ENCODE data around the gene COMMD6.

COMMD6 gene

DNA sequence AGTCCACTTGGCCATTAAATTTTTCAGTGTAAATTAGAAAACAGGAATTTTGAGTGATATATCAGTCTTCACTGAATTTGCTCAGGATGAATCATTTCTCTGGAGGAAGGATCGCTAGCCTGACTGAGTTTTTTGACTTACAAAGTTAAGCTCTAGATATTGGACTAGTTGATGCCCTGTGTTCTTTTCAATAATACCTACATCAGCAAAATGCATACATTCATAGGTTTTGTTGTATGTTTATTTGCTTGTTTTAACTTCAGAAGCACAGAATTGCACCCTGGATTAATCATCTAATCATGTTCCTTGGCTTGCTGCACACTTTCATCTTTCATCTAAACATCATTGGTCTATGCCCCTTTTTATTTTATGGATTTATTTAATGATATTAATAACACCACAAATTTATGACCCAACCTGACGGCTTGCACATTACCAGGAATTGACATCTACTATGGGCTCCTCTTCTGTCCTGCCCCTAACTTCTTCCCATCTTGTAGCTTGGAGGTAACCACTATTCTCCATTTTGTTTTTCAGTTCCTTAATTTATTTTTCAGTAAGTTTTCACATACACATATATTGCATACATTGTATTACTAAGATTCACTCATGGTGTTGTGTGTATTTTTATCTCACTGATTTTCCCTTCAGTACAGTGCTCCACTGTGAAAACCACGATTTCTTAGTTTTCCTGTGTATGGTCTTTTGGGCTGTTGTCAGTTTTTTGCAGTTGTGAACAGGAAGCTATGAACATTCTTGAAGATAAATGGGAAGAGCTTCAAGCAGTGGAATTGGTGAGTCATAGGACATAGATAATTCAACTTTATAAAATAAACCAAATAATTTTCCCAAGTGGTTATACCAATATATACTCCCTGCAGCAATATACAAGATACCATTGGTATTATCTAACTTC is 23.3 kb downstream of the COMMD6 start:
- Histone ChIP-seq H3K27me3 (ENCODE audit: insufficient read depth, low read depth, severe bottlenecking) (no peaks in the 10 kb centered on the region), H3K27ac (no peak overlapping the region), H3K36me3 (no peaks in the 10 kb centered on the region), H3K9me3 (ENCODE audit: severe bottlenecking) (no peaks in the 10 kb centered on the region), H3K4me3 (ENCODE audit: low read depth, low read length) (no peak overlapping the region)
- DNase-seq = no peak
- TF ChIP-seq, protein P1, sequence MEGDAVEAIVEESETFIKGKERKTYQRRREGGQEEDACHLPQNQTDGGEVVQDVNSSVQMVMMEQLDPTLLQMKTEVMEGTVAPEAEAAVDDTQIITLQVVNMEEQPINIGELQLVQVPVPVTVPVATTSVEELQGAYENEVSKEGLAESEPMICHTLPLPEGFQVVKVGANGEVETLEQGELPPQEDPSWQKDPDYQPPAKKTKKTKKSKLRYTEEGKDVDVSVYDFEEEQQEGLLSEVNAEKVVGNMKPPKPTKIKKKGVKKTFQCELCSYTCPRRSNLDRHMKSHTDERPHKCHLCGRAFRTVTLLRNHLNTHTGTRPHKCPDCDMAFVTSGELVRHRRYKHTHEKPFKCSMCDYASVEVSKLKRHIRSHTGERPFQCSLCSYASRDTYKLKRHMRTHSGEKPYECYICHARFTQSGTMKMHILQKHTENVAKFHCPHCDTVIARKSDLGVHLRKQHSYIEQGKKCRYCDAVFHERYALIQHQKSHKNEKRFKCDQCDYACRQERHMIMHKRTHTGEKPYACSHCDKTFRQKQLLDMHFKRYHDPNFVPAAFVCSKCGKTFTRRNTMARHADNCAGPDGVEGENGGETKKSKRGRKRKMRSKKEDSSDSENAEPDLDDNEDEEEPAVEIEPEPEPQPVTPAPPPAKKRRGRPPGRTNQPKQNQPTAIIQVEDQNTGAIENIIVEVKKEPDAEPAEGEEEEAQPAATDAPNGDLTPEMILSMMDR (IDR thresholded peaks at IDR 0.05; ENCODE audit: low read depth, low read length) = no peak

DNA sequence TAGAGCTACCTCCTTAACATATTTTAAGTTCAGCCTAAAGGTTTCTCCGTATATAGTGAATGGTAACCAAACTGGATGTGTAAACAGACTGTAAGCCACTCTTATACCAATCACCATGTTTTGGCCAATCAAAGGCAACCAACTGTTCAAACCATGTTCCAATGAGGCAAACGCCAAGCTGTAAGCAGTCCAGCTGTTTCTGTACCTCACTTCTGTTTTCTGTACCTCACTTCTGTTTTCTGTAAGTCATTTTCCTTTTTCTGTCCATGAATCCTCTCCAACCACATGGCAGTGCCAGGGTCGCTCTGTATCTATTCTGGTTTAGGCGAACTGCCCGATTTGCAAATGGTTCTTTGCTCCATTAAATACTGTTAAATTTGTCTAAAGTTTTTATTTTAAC is 24.4 kb downstream of the COMMD6 start:
- H3K27me3 ChIP-seq (ENCODE audit: insufficient read depth, low read depth, severe bottlenecking) = no peaks in the 10 kb centered on the region
- no peak for DNase-seq
- no peak overlapping the region for H3K27ac ChIP-seq
- H3K4me3 ChIP-seq (ENCODE audit: low read depth, low read length) = no peak overlapping the region
- no peaks in the 10 kb centered on the region for H3K36me3 ChIP-seq
- no peaks in the 10 kb centered on the region for H3K9me3 ChIP-seq (ENCODE audit: severe bottlenecking)
- TF ChIP-seq, protein P1 (IDR thresholded peaks at IDR 0.05; ENCODE audit: low read depth, low read length) = no peak

DNA sequence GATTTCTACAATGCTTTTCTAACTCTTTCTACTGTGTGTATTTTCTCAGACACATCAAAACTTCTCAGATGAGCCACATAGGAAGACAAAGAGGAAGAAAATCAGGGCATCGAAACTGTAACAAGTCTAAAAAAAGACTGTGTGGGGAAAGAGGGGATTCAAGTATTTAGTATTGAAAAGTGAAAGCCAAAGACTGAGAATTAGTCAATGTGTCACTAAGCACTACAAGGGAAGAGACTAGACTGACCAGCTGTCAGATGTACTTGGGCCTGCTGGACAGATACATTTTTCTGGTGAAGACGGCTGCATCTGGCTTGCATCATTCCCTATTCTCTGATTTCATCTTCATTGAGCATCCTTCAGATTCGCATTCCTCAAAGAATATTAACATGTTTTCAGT is 25.4 kb downstream of the COMMD6 start:
- H3K4me3 ChIP-seq (ENCODE audit: low read depth, low read length) = no peak overlapping the region
- TF ChIP-seq, protein P1 (IDR thresholded peaks at IDR 0.05; ENCODE audit: low read depth, low read length) = no peak
- H3K27ac ChIP-seq = no peak overlapping the region

DNA sequence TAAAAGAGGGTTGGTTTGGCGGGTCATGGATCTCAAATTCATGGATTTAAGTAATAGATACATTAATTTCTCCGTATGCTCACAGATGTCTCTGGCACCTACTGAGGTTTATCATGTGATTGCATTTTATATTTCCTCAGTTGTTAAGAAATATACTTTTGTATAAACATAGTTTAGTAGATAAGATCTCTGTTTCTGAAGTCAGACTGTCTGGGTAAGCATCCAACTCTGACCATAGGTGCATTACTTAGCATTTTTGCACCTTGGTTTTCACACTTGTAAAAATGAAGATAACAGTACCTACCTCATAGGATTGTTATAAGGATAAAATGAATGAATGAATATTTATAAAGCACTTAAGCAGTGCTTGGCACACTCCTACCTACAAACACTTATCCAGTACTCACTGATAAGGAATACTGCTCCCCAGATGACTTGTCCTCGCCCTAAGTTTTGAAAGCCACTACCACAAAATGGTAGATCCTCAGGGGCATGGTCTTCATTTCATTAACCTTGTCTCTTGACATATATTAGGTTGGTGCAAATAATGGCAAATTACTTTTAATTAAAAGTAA is 26.5 kb downstream of the COMMD6 start:
- Histone ChIP-seq H3K27me3 (ENCODE audit: insufficient read depth, low read depth, severe bottlenecking) (no peaks in the 10 kb centered on the region), H3K36me3 (no peaks in the 10 kb centered on the region), H3K27ac (no peak overlapping the region), H3K9me3 (ENCODE audit: severe bottlenecking) (no peaks in the 10 kb centered on the region), H3K4me3 (ENCODE audit: low read depth, low read length) (no peak overlapping the region)
- DNase-seq = no peak
- TF ChIP-seq, protein P1 (IDR thresholded peaks at IDR 0.05; ENCODE audit: low read depth, low read length) = no peak

More for the DNA sequence above, 25.4 kb downstream of the COMMD6 start:
- no peaks in the 10 kb centered on the region for H3K9me3 ChIP-seq (ENCODE audit: severe bottlenecking)
- H3K27me3 ChIP-seq (ENCODE audit: insufficient read depth, low read depth, severe bottlenecking) = no peaks in the 10 kb centered on the region
- H3K36me3 ChIP-seq = no peaks in the 10 kb centered on the region
- no peak for DNase-seq

DNA sequence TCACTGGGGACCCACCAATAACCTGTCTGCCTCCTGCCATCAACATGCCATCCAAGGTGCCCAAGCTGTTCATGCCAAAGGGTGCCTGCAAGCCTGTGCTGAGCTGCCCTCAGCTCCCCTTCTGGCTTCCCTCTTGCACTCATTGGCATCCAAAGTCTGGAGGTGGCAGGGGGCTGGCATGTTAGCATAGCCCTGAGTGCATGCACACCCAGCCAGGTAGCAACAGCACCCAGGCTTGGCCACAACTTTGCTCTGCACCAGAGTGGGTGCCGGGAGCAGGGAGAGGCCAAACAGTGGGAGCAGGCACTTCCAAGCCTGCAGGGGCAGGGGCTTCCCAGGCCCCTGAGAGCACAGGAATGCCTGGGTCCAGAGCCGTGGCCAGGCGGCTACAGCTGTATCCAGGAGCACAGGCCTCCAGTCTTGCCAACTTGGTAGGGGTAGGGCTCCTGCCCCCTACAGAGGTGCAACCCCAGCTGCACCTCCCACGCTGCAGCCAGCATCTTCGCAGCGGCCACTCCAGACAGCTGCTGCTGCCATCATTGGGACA is 29.6 kb downstream of the COMMD6 start:
- TF ChIP-seq, protein P1 (IDR thresholded peaks at IDR 0.05; ENCODE audit: low read depth, low read length) = no peak
- Histone ChIP-seq H3K27me3 (ENCODE audit: insufficient read depth, low read depth, severe bottlenecking) (no peaks in the 10 kb centered on the region), H3K36me3 (no peaks in the 10 kb centered on the region), H3K27ac (no peak overlapping the region), H3K4me3 (ENCODE audit: low read depth, low read length) (no peak overlapping the region), H3K9me3 (ENCODE audit: severe bottlenecking) (no peaks in the 10 kb centered on the region)
- DNase-seq = no peak
